GM18507 (cell line): ENCODE results near the gene UGT2B10.
"Not testable (repeated sequence)": the region's sequence is repeated elsewhere in the genome, so short reads cannot be mapped to it uniquely, and the experiment has no call there.

ENCODE experiments used
- DNase-seq: peaks from one replicate; pipeline ENCODE4 v3.0.0; 2011; ENCODE audit warnings: low read depth; ENCODE audit not compliant: insufficient read length; ENCODE audit errors: extremely low spot score
- FAIRE-seq: peaks from 2 replicates; lab custom pipeline; 2011; peaks lifted over from hg19 to GRCh38; lab: Jason Lieb, UNC

UGT2B10 gene

GRCh38 chr4:68815617-68816409 is at the start of gene UGT2B10:
UGT2B10 (plus strand) TSS chr4:68815994; CDS start chr4:68816020, 26 bp downstream.
- DNase-seq = not testable (repeated sequence)
- FAIRE-seq = peak; percentile 45

- not testable (repeated sequence) for DNase-seq, FAIRE-seq
These were observed 44.0 kb upstream of the UGT2B10 start for GRCh38 chr4:68771836-68772235.

- DNase-seq (no peak), FAIRE-seq (no peak)
These were observed 42.1 kb upstream of the UGT2B10 start for GRCh38 chr4:68773699-68774098.

GRCh38 chr4:68780232-68780631 is 35.6 kb upstream of the UGT2B10 start:
- FAIRE-seq (no peak), DNase-seq (no peak)

GRCh38 chr4:68797048-68797447 is 18.7 kb upstream of the UGT2B10 start:
- DNase-seq (no peak), FAIRE-seq (no peak)

GRCh38 chr4:68797618-68798017 is 18.2 kb upstream of the UGT2B10 start:
- DNase-seq = no peak
- FAIRE-seq = no peak

GRCh38 chr4:68803013-68803412 is 12.8 kb upstream of the UGT2B10 start:
- no peak for DNase-seq
- no peak for FAIRE-seq

GRCh38 chr4:68808060-68808459 is 7.7 kb upstream of the UGT2B10 start:
- FAIRE-seq (no peak), DNase-seq (no peak)

GRCh38 chr4:68810919-68811318 is 4.9 kb upstream of the UGT2B10 start:
- DNase-seq (no peak), FAIRE-seq (no peak)

GRCh38 chr4:68816410-68817265 is 844 bp downstream of the UGT2B10 start:
- not testable (repeated sequence) for FAIRE-seq, DNase-seq

GRCh38 chr4:68817386-68817785 is 1.6 kb downstream of the UGT2B10 start:
- FAIRE-seq = no peak
- no peak for DNase-seq

- FAIRE-seq, DNase-seq: not testable (repeated sequence)
These were observed 2.3 kb downstream of the UGT2B10 start for GRCh38 chr4:68818030-68818462.

GRCh38 chr4:68831642-68832041 is 15.8 kb downstream of the UGT2B10 start:
- DNase-seq (no peak), FAIRE-seq (no peak)

- DNase-seq (no peak), FAIRE-seq (no peak)
These were observed 34.5 kb downstream of the UGT2B10 start for GRCh38 chr4:68850293-68850692.

- FAIRE-seq (no peak), DNase-seq (no peak)
These were observed 40.0 kb downstream of the UGT2B10 start for GRCh38 chr4:68855771-68856170.

GRCh38 chr4:68858039-68858438 is 42.2 kb downstream of the UGT2B10 start:
- DNase-seq (no peak), FAIRE-seq (no peak)

- FAIRE-seq (no peak), DNase-seq (no peak)
These were observed 43.9 kb downstream of the UGT2B10 start for GRCh38 chr4:68859655-68860054.

GRCh38 chr4:68861057-68861456 is 45.3 kb downstream of the UGT2B10 start:
- FAIRE-seq (no peak), DNase-seq (no peak)

- no peak for DNase-seq
- FAIRE-seq = no peak
These were observed 48.8 kb downstream of the UGT2B10 start for GRCh38 chr4:68864438-68865187.

- DNase-seq (no peak), FAIRE-seq (no peak)
These were observed 49.4 kb downstream of the UGT2B10 start for GRCh38 chr4:68865188-68865638.
